ENCODE results near the gene ATG13. TPM values are rescaled to one million over a fixed set of nuclear protein-coding genes. Genes with fewer than 3 reads are reported as not detected.
A peak's percentile ranks its signal among the peaks of the same experiment; 100 is the strongest.

ATG13 gene
- total and polyA plus RNA-seq, 2 of the 4 experiments (the other 2 are of a cell fraction): 43.0 to 49.7 TPM

DNA sequence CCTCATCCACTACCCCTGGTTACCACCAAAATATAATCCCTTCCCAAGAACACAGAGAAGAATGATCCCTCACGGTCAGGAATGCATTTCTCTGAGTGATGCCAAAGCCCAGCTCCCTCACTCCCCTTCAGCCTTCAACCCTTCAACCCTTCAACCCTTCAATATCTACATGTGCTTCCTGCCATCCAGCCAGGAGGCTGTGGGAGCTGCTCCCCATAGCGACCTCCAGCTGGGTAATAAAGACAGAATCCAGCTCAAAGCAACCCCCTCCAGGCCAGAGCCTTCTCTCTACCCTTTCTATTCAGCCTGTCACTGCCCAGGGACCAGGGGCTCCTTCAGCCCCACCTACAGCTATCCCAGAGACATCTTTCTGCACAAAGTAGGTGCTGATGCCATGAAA is 80.4 kb downstream of the ATG13 start:
- Histone ChIP-seq H3K4ac (ENCODE audit: low read depth, low read length) (peak overlapping the region; percentile 35), H4K91ac (ENCODE audit: insufficient read depth, low read depth, low read length) (no peak overlapping the region), H4K20me1 (ENCODE audit: insufficient read depth, low read length) (peaks cover 12% of the 10 kb centered on the region; the same call in 1 of the 2 replicates), H2AK9ac (replicated peaks; ENCODE audit: low read depth, low read length, poor library complexity) (peak overlapping the region; percentile 56), H3K23ac (ENCODE audit: low read depth, low read length) (peak overlapping the region; percentile 79), H3K4me1 (ENCODE audit: control insufficient read depth, insufficient read depth, low read length) (peaks cover 13% of the 10 kb centered on the region), H3K4me2 (ENCODE audit: low read depth, low read length) (peak overlapping the region; percentile 1; the same call in 1 of the 2 replicates), H2BK120ac (ENCODE audit: low read depth, low read length) (no peak overlapping the region; the same call in 1 of the 2 replicates), H2AK5ac (ENCODE audit: low read depth, low read length) (0 out of 2 replicates have a peak overlapping the region, but pooled peaks have one; percentile 5), H3K79me1 (ENCODE audit: low read depth in 1 of 2, low read length in 2 of 2) (peaks cover 33 to 80% of the 10 kb centered on the region in 2 experiments), H4K8ac (ENCODE audit: low read depth in 2 of 2, low read length in 2 of 2) (peak overlapping the region in 1 of 2 experiments; percentile 13; a peak in 2 of 4 replicates), H2BK20ac (ENCODE audit: low read depth, low read length) (no peak overlapping the region), H3K14ac (replicated peaks; ENCODE audit: low read depth, low read length) (peak overlapping the region; percentile 45; the same call in 1 of the 2 replicates), H4K5ac (ENCODE audit: low read depth, low read length) (0 out of 2 replicates have a peak overlapping the region, but pooled peaks have one; percentile 7), H3K18ac (ENCODE audit: low read depth, low read length) (no peak overlapping the region), H3K9me1 (ENCODE audit: insufficient read depth, low read length) (peaks cover 12% of the 10 kb centered on the region; the same call in 1 of the 2 replicates), H2BK5ac (ENCODE audit: low read depth, low read length, poor library complexity, severe bottlenecking) (peak overlapping the region; percentile 25), H3K27me3 (ENCODE audit: control insufficient read depth, insufficient read depth, low read length) (no peaks in the 10 kb centered on the region), H3K9me3 (ENCODE audit: control insufficient read depth, insufficient read depth, low read length) (no peaks in the 10 kb centered on the region), H2AFZ (replicated peaks; ENCODE audit: low read length, poor library complexity) (no peak overlapping the region), H3K9ac (ENCODE audit: low read depth, low read length) (no peak overlapping the region; the same call in 1 of the 2 replicates), H2BK15ac (ENCODE audit: low read depth, low read length) (no peak overlapping the region), H3K4me3 (ENCODE audit: insufficient read depth, low read depth, low read length) (no peak overlapping the region), H3K56ac (ENCODE audit: extremely low read depth, insufficient read depth, low read length) (no peak overlapping the region), H3K36me3 (ENCODE audit: control insufficient read depth, insufficient read depth, low read length) (peaks cover 40% of the 10 kb centered on the region), H3K27ac (ENCODE audit: insufficient read depth, low read length) (peak overlapping the region; percentile 39; the same call in 1 of the 2 replicates)
- ATAC-seq (ENCODE audit: low read depth) (no peak), DNase-seq (no peak)
- no TSS peak for BruUV-seq (replicated peaks)
- in situ Hi-C loops (cut with MboI; ENCODE audit: low sequenced_read_pairs): no loop called here
- dilution Hi-C loops (cut with HindIII; ENCODE audit: low sequenced_read_pairs, unreplicated experiment): no loop called here
- POLR2A ChIA-PET (ENCODE audit: unreplicated experiment): interaction anchor here (0.6 kb wide), 2 partner anchors 46 to 313 kb away, joined by 5 to 11 read pairs; no protein-coding TSS in a partner anchor
- intact Hi-C loops (cut with micrococcal nuclease): no loop called here
- CTCF ChIA-PET: interaction anchor here (0.7 kb wide), 1 partner anchor 31 kb away, joined by 3 read pairs; no protein-coding TSS in a partner anchor
- TF ChIP-seq, protein P1, sequence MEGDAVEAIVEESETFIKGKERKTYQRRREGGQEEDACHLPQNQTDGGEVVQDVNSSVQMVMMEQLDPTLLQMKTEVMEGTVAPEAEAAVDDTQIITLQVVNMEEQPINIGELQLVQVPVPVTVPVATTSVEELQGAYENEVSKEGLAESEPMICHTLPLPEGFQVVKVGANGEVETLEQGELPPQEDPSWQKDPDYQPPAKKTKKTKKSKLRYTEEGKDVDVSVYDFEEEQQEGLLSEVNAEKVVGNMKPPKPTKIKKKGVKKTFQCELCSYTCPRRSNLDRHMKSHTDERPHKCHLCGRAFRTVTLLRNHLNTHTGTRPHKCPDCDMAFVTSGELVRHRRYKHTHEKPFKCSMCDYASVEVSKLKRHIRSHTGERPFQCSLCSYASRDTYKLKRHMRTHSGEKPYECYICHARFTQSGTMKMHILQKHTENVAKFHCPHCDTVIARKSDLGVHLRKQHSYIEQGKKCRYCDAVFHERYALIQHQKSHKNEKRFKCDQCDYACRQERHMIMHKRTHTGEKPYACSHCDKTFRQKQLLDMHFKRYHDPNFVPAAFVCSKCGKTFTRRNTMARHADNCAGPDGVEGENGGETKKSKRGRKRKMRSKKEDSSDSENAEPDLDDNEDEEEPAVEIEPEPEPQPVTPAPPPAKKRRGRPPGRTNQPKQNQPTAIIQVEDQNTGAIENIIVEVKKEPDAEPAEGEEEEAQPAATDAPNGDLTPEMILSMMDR (conservative IDR thresholded peaks at IDR 0.05; ENCODE audit: low read depth, low read length): no peak
- TF ChIP-seq, protein P2, sequence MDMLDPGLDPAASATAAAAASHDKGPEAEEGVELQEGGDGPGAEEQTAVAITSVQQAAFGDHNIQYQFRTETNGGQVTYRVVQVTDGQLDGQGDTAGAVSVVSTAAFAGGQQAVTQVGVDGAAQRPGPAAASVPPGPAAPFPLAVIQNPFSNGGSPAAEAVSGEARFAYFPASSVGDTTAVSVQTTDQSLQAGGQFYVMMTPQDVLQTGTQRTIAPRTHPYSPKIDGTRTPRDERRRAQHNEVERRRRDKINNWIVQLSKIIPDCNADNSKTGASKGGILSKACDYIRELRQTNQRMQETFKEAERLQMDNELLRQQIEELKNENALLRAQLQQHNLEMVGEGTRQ (IDR thresholded peaks at IDR 0.05; ENCODE audit: low read depth, low read length): no peak
- TF ChIP-seq RAD21 (IDR thresholded peaks at IDR 0.05; ENCODE audit: low read length) (no peak), CHD1 (IDR thresholded peaks at IDR 0.05; ENCODE audit: low read depth, low read length) (no peak), FOS (IDR thresholded peaks at IDR 0.05; ENCODE audit: low read depth, low read length) (no peak), POLR2A (IDR thresholded peaks at IDR 0.05; ENCODE audit: low read depth, low read length) (no peak), RFX5 (IDR thresholded peaks at IDR 0.05; ENCODE audit: low read depth, low read length) (no peak), MAFK (IDR thresholded peaks at IDR 0.05; ENCODE audit: low read depth, low read length) (no peak), CEBPB (IDR thresholded peaks at IDR 0.05; ENCODE audit: low read depth, low read length) (no peak), NFE2L2 (IDR thresholded peaks at IDR 0.05; ENCODE audit: low read depth, low read length) (no peak), SMC3 (IDR thresholded peaks at IDR 0.05; ENCODE audit: low read depth, low read length) (no peak), MXI1 (IDR thresholded peaks at IDR 0.05; ENCODE audit: borderline replicate concordance, low read depth, low read length) (no peak), RCOR1 (IDR thresholded peaks at IDR 0.05; ENCODE audit: insufficient replicate concordance, low read length) (no peak), BHLHE40 (IDR thresholded peaks at IDR 0.05; ENCODE audit: low read depth, low read length) (no peak), MAZ (IDR thresholded peaks at IDR 0.05; ENCODE audit: borderline replicate concordance, low read depth, low read length) (no peak)
- TF ChIP-seq, protein P3, sequence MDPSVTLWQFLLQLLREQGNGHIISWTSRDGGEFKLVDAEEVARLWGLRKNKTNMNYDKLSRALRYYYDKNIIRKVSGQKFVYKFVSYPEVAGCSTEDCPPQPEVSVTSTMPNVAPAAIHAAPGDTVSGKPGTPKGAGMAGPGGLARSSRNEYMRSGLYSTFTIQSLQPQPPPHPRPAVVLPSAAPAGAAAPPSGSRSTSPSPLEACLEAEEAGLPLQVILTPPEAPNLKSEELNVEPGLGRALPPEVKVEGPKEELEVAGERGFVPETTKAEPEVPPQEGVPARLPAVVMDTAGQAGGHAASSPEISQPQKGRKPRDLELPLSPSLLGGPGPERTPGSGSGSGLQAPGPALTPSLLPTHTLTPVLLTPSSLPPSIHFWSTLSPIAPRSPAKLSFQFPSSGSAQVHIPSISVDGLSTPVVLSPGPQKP (IDR thresholded peaks at IDR 0.05; ENCODE audit: borderline replicate concordance, low read depth, low read length): no peak
- WGBS, 2 experiments (ENCODE audit: extremely low coverage in 2 of 2, insufficient read length in 1 of 2): no CpG with 5 or more reads among the region's 2 CpGs

Data from IMR-90 (cell line).